ENCODE results near the gene PEPD. TPM values are rescaled to one million over a fixed set of nuclear protein-coding genes. Genes with fewer than 3 reads are reported as not detected.
A peak's percentile ranks its signal among the peaks of the same experiment; 100 is the strongest.

Gene PEPD
- total RNA-seq, 4 donors from 2014 or later, result 58.9 to 81.0 (median 70.7) TPM

GRCh38 chr19:33358408-33358807 lies 163.2 kb downstream of the PEPD start:
- H3K4me3 ChIP-seq (ENCODE audit: low read depth, poor library complexity, severe bottlenecking), result no peak overlapping the region
- DNase-seq (ENCODE audit: low spot score in 2 of 2), result peak in 1 of 2 donors; percentile 64
- TF ChIP-seq POLR2A (IDR thresholded peaks at IDR 0.05) (no peak), CTCF (IDR thresholded peaks at IDR 0.05) (no peak)
- intact Hi-C loops (cut with DNase I; ENCODE audit: low total_unique reads), result no loop called here
- 43 to 47% methylated on average over 6 of the region's 6 CpGs for WGBS, 2 donors

- H3K4me3 ChIP-seq (ENCODE audit: low read depth, poor library complexity, severe bottlenecking), result no peak overlapping the region
- intact Hi-C loops (cut with DNase I; ENCODE audit: low total_unique reads), result no loop called here
- 50% methylated on average over 1 of the region's 1 CpG for WGBS, 2 donors
- DNase-seq (ENCODE audit: low spot score in 2 of 2), result no peak
- TF ChIP-seq POLR2A (IDR thresholded peaks at IDR 0.05), result no peak
- no peak for TF ChIP-seq CTCF (IDR thresholded peaks at IDR 0.05)
These were observed 164.0 kb downstream of the PEPD start for GRCh38 chr19:33357556-33357955.

GRCh38 chr19:33355535-33355934 lies 166.1 kb downstream of the PEPD start:
- no peak for DNase-seq (ENCODE audit: low spot score in 2 of 2)
- 77 to 84% methylated on average over 2 of the region's 2 CpGs for WGBS, 2 donors
- TF ChIP-seq CTCF (IDR thresholded peaks at IDR 0.05) (no peak), POLR2A (IDR thresholded peaks at IDR 0.05) (no peak)
- intact Hi-C loops (cut with DNase I; ENCODE audit: low total_unique reads), result no loop called here
- H3K4me3 ChIP-seq (ENCODE audit: low read depth, poor library complexity, severe bottlenecking), result no peak overlapping the region

- intact Hi-C loops (cut with DNase I; ENCODE audit: low total_unique reads), result no loop called here
- WGBS, 2 donors, result 43% methylated on average over 12 of the region's 12 CpGs
- no peak for TF ChIP-seq POLR2A (IDR thresholded peaks at IDR 0.05)
- no peak for TF ChIP-seq CTCF (IDR thresholded peaks at IDR 0.05)
- H3K4me3 ChIP-seq (ENCODE audit: low read depth, poor library complexity, severe bottlenecking), result no peak overlapping the region
- peak; percentile 85 to 90 for DNase-seq (ENCODE audit: low spot score in 2 of 2)
These were observed 170.9 kb downstream of the PEPD start for GRCh38 chr19:33350538-33351309.

- intact Hi-C loops (cut with DNase I; ENCODE audit: low total_unique reads), result no loop called here
- 66 to 70% methylated on average over 12 of the region's 12 CpGs for WGBS, 2 donors
- TF ChIP-seq POLR2A (IDR thresholded peaks at IDR 0.05) (no peak), CTCF (IDR thresholded peaks at IDR 0.05) (no peak)
- no peak overlapping the region for H3K4me3 ChIP-seq (ENCODE audit: low read depth, poor library complexity, severe bottlenecking)
- peak in 1 of 2 donors; percentile 31 for DNase-seq (ENCODE audit: low spot score in 2 of 2)
These were observed 172.0 kb downstream of the PEPD start for GRCh38 chr19:33349319-33350289.
